ENCODE data around the gene DMD.
"Not testable (repeated sequence)": the region's sequence is repeated elsewhere in the genome, so short reads cannot be mapped to it uniquely, and the experiment has no call there.

DMD gene

GRCh38 chrX:31471229-31471628, 1740.1 kb downstream of the DMD start:
- DNase-seq = no peak

DNA sequence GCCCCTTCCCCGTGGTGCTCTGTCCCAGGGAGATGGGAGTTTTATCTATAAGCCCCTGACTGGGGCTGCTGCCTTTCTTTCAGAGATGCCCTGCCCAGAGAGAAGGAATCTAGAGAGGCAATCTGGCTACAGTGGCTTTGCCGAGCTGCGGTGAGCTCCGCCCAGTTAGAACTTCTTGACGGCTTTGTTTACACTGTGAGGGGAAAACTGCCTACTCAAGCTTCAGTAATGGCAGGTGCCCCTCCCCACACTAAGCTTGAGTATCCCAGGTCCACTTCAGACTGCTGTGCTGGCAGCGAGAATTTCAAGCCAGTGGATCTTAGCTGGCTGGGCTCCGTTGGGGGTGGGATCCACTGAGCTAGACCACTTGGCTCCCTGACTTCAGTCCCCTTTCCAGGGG, 1740.6 kb downstream of the DMD start:
- not testable (repeated sequence) for DNase-seq

DNA sequence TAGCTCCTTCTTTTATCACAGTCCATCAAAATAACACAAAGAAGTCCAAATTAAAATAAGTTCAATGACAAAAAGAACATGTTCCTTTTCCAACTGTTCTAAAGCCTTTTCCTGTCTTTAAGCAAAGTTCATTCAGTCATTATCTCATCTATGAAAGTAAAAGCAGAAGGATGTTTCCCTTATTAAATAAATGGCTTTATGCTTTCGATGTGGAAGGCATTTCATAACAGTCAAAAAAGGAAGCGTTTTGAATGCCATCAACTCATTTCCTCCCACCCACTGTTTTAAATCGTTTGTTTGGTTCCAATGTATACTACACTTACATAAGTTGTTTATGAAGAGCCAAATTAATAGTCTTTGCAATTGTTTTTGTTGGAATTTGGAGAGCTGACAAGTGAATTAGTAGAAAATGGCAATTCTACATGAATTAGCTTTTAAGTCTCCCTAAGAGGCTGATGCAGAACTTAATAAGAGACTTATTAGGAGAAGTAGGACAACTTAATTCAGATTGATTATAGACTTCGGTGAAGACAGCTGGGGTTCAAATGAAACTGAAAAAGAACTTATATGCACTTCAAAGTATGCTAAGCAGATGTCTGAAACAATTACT, 1746.9 kb downstream of the DMD start:
- DNase-seq = no peak

DNA sequence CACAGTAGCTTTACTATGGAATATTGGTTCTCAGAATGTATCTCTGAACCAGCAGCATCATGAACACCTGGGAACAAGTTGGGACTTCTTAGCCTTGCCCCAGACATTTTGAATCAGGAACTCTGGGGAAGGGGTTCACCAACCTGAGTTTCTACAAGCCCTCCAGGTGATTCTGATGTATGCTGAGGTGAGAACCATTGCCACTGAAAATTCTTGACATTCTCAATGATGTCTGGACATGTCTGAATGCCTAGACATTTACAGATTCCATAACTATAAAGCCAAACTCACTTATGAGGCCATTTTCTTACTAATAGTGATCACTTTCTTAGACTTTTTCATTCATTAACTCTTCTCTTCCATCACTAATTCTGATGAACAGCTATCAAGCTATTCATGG, 1750.1 kb downstream of the DMD start:
- no peak for DNase-seq

DNA sequence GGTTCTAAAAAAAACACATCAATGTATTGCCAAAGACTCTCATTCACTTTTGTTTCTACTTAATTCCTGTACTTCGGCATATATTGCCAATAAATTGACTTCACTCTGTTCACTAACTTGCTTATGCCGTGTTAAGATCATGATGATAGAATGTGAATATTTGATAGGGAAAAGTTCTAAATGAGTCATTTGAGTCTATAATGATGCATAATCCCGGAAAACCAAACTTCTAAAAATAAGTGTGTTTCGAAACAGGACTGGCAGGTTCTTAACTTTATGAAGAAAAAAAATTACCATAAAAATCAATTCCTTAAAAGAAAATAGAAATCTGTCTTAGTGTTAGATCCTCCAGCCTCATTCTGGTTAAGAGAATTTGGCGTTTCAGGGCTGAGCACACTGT, 1752.0 kb downstream of the DMD start:
- no peak for DNase-seq

DNA sequence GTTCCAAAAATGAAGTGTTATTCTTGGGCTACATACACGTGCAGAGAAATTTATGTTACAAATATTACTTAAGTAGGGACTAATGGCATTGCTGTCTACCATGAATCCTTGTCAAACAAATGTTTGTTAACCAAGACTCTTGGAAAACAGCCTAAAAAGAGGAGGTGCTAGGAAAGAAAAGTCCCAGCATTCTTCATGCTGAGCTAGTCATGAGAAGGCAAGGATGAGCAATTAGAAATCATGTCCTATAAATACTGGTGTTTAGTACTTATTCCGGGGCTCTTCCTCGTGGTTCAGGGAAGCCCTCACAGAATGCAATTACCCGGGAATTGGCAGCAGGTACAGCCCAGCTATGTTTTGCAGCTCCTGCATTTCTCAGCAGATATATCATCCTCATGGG, 1761.4 kb downstream of the DMD start:
- DNase-seq = no peak

DNA sequence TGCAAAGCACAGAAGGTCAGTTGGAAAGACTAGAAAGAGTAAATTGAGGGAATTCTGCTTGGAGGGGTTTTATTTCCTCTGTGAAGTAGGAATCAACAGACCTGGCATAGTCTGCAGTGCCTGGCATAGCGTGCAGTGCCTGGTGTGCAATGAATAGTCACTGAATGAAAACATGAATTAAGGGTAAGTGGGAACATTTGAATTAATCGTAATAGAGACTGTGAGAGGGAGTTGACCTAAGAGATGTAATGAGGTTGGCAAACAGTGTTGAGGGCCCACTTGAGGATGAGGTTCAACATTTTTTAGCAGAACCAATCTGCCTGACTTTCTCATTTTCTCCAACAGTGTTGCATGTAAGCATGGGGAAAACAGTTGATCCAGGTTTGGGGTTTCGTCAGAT, 1762.3 kb downstream of the DMD start:
- no peak for DNase-seq

DNA sequence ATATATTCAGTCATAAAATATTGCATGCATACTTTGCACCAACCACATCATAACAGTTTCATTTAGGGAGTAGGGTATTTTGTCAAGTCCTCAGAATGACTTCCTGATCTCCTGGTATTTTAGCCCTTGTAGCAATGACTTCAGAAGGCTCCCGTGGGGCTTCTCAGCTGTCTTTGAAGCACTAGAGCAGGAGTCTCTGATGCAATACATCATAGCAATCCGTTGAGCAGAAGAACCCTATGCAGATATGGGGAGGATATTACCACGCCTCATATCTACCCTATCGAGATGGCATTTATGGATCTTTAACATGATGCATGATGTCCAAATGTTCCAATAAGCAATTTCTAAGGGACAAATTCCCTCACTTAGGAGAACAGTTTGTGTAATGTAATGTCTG, 1765.8 kb downstream of the DMD start:
- no peak for DNase-seq

- DNase-seq = no peak
These were observed 1767.7 kb downstream of the DMD start for GRCh38 chrX:31443654-31444053.

GRCh38 chrX:31440546-31440945, 1770.8 kb downstream of the DMD start:
- no peak for DNase-seq

- DNase-seq = no peak
These were observed 1774.9 kb downstream of the DMD start for GRCh38 chrX:31436424-31436823.

DNA sequence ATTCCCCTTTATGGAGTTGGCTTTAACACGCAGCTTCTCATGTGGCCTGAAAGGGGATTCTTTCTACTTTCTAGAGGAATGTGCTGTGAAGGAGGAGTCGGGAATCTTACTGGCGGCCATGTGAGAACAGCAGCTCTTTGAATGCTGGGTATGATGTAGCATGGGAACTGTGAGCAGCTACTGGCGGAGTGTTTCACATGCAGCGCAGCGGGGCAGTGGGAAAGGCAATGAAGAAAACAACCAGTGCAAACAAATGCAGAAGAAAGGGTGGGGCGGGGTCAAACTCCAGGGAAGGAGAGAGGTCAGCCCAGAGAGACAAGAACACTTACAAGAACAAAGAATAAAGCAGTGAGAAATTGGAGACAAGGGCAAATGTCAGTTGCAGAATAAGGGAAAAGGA, 1775.8 kb downstream of the DMD start:
- no peak for DNase-seq

GRCh38 chrX:31433856-31434255, 1777.5 kb downstream of the DMD start:
- DNase-seq = no peak

DNA sequence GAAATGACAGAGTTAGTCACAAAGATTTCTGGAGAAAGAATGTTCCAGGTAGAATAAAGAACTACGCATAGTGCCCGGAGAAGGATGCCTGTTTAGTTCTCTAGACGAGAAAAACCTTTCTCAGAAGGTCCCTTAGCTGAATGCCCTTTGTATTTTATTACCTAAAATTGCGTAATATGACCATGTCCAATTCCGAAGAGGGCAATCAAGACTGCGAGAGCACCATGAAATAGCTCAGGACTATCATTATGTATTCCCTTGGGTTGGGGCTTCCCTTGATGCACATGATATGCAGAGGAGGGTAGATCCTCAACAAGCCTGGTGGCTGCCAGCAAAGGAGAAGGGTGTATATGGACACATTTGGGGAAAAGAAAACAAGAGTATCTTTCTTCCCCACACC, 1781.4 kb downstream of the DMD start:
- DNase-seq = no peak

DNA sequence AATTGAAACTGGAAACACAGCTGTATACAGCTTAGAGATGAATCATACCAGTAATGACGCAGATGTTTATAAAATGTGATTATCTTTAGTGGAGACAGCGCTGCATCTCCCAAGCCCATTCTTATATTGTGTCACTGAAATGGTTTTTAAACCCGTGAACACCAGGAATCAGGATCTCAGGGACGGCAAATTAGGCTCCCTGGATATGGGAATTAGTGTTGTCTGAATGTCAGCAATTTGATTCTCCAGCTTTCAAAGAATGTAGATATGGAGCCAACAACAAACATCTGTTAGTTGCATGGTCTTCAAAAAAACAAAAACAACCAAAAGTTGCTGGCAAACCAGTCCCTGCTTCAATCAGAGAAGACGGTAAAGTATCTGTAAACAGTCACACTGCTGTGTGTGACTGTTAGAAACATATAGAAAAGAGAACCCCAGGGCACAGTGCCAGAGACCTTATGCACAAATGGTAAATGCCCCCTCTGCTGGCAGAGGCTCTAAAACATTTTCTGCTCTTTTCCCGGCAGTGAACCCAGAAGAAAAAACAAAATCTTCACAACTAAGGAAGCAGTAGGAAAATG, 1787.7 kb downstream of the DMD start:
- no peak for DNase-seq

DNA sequence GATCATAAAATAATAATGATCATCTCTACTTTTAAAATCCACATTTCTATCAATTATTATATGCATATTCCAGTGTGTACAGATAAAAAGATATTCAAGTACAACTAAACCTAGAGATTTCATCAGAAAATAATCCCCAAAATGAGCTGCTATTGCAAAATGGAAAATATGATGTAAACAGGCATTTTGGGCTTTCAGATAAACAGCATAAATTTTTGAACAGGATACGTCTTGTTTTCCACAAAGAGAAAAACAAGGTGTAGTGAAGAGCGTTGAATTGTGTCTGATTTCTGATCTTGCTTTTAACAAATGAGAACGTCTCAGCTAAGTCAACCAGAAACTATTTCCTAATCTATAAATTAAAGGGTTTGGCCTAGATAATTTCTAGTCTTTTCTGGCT, 1789.9 kb downstream of the DMD start:
- no peak for DNase-seq

DNA sequence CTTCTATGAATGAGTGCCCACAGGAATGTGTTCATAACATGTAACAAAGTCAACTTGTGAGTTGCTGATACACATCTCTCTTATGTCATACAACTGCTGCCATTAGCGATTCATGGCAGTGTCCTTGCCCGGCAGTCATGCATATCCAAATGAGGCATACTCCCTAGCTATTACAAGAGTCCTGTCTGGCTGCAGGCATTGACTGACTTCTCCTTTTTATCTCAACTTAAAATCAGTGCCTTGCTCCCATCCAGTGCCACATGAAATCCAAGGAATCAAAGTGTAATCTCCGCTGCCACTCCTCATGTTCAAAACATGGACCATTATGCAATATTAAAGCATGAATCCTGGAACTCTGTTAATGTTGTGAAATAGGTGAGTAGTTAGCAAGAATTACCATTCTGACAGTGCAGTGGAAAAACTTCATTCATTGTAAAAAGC, 1790.6 kb downstream of the DMD start:
- DNase-seq = no peak

- no peak for DNase-seq
These were observed 1791.0 kb downstream of the DMD start for GRCh38 chrX:31420302-31420701.

DNA sequence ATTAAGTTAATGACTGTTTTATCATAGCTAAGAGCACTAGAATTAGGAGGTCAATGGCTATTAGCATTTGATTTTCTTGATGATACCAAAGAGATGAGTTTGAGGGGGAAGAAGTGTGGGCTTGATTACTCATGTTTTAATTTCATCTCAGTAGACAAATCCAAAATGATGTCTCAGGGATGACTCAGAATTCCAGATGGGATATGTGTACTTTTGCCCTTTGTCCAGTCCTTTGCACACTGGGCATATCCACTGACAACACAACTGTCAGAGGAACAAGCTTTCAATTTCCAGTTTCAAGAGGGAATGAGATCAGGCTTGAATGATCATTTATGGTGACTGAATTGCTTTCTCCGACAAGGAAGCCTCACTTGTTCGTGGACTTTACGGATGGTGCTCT, 1814.2 kb downstream of the DMD start:
- DNase-seq = no peak

- no peak for DNase-seq
These were observed 1818.8 kb downstream of the DMD start for GRCh38 chrX:31392513-31392912.

GRCh38 chrX:31388946-31389345, 1822.4 kb downstream of the DMD start:
- no peak for DNase-seq

DNA sequence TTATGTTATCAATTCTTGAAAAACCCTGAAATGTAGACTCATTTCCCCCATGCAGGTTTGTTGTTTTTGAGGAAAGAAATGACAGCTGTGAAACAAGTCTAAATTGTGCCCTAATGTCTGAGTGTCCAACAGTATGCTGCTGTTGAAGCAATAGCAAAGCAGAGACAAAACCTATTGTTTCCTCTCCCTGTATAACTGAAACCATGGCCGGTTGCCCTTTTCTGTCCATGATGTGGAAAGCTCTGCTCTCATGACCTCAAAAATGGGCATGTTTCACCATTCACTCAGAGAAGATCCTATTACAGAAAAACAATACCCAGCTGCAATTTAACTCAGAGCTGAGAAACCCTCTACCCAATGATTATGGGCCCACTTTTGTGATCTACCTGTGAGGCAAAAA, 1826.9 kb downstream of the DMD start:
- DNase-seq = no peak

DNA sequence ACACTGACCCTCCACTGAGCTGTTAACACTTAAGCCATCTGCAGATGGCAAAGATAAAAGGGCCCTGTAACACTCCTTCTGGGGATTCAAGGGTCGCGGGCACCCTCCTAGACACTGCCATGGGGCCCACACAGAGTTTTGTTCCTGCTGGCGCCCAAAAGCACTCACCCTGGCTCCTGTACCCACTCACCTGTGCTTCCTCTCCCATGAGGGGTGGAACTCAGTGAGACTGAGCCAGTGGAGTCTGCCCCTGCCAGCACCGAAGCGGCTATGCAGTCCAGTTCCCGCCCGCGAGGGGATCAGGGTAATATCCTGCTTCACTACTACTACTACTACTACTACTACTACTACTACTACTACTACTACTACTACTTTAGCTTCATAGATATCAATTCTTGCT, 1827.4 kb downstream of the DMD start:
- no peak for DNase-seq

- not testable (repeated sequence) for DNase-seq
These were observed 1832.4 kb downstream of the DMD start for GRCh38 chrX:31378973-31379372.

- DNase-seq = not testable (repeated sequence)
These were observed 1833.5 kb downstream of the DMD start for GRCh38 chrX:31377821-31378220.

All from activated CD4-positive, alpha-beta T cell treated with anti-CD3 and anti-CD28 coated beads, Interleukin-2, amount 50 U/mL, for 4 hours (primary cell).